GM12872 (cell line): ENCODE data around the gene FBXO5.

Experiments used
- TF ChIP-seq, protein P1 (sequence below): IDR thresholded peaks from 3 replicates; pipeline ENCODE4 v1.5.1; 2011; ENCODE audit warnings: low read depth, mild to moderate bottlenecking, low read length, moderate library complexity; ENCODE audit not compliant: insufficient read depth

FBXO5 gene

DNA sequence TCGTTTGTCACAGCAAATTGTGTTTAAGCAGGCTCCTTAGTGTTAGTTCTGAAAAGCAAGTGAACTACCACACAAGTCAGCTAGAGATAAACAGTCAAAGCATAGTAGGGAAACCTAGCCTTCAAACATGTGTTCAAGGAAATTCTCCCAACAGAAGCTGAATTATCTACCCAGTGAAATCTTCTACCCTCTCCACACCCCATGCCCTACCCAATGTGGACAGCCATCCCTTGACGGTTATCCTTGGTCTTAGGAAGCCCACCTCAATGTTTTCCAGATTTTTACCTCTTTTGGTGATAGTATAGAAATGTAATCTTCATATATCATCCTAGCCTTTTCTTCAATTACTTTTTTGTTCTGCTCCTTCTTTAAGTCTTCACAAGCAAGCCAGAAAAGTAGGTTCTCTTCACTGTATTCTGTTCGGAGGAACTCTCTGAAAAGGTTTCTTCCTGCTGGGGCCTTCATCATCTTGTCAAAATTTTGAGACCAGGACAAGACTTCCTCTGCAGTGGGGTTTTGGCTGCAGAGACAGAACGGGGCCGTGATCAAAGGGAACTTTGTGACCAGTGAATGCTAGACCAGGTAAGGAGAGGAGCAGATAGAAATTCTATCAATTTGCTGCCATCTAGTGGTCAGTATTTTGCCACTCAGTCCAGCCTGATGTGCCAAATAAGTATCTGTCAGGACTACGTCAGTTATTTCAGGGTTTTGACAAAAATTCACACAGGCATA is 41.3 kb upstream of the FBXO5 start:
- TF ChIP-seq, protein P1, sequence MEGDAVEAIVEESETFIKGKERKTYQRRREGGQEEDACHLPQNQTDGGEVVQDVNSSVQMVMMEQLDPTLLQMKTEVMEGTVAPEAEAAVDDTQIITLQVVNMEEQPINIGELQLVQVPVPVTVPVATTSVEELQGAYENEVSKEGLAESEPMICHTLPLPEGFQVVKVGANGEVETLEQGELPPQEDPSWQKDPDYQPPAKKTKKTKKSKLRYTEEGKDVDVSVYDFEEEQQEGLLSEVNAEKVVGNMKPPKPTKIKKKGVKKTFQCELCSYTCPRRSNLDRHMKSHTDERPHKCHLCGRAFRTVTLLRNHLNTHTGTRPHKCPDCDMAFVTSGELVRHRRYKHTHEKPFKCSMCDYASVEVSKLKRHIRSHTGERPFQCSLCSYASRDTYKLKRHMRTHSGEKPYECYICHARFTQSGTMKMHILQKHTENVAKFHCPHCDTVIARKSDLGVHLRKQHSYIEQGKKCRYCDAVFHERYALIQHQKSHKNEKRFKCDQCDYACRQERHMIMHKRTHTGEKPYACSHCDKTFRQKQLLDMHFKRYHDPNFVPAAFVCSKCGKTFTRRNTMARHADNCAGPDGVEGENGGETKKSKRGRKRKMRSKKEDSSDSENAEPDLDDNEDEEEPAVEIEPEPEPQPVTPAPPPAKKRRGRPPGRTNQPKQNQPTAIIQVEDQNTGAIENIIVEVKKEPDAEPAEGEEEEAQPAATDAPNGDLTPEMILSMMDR: peak; percentile 77

DNA sequence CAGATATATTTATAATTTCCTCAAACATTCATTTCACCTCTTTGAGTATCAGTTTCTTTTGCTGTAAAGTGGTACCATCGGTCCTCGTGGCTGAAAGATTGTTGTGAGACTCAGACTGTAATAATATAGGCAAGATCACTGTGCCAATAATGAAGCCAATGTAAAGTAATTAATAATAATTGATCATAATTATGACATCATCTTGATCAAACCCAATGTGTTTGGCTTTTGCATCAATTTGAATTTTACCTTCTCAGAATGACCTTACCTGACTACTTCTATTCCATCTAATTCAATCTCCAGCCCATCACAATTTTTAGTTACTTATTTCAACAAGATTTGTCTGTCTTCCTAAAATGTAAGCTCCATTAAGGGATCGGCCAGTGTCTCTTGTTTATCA is 35.5 kb upstream of the FBXO5 start:
- TF ChIP-seq, protein P1: no peak

DNA sequence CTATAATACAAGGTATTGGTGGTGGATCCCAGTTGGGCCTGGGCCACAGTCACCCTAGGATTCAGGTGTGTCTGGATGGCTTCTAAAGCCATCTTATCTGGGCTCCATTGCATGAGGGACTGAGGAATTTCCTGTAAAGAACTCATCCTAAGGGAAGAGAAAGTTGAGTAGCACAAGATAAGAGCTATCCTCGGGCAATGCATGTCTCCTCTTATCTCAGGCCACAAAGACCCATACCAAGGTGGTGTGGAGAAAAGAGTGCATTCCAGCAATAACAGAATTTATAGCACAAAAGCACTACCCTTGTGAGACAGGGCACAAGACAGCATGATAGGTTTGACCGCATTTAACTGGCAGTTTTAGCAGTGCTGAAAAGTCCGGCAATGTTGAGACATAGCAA is 34.0 kb upstream of the FBXO5 start:
- TF ChIP-seq, protein P1: no peak

DNA sequence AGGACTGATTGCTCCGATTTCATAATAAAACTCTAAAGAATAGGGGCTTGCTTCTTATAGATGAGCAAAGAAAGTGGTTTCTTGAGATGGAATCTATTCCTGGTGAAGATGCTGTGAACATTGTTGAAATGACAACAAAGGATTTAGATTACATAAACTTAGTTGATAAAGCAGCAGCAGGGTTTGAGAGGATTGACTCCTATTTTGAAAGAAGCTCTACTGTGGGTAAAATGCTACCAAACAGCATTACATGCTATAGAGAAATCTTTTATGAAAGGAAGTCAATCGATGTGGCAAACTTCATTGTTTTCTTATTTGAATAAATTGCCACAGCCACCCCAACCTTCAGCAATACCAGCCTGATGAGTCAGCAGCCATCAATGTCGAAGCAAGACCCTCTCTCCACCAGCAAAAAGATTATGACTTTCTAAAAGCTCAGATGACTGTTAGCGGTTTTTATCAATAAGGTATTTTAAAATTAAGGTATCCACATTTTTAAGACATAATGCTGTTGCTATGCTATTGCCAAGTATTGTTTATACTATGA is 32.3 kb upstream of the FBXO5 start:
- TF ChIP-seq, protein P1: no peak

DNA sequence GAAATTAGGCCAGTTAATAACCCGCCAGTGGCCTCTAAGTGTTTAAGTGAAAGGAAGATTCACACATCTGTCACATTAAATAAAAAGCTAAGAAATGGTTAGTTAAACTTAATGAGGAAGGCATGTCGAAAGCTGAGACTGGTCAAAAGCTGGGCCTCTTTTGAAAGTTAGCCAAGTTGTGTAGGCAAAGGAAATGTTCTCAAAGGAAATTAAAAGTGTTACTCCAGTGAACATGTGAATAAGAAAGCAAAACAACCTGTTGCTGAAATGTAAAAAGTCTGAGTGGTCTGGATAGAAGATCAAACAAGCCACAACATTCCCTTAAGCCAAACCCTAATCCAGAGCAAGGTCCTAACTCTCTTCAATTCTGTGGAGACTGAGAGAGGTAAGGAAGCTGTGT is 30.6 kb upstream of the FBXO5 start:
- TF ChIP-seq, protein P1: no peak

DNA sequence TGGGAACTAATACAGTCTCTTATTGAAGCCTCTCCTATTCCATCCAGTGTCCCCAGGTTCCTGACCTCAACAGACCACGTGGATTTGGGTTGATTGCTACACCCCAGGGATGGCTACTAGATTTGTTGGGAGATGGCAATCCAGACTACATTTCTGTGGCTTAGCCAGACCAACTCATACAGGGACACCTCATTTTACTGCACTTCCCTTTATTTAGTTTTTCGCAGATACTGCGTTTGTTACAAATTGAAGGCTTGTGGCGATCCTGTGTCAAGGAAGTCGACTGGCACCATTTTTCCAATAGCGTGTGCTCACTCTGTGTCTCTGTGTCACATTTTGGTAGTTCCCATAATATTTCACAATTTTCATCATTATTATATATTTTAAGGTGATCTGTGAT is 30.0 kb upstream of the FBXO5 start:
- TF ChIP-seq, protein P1: no peak

DNA sequence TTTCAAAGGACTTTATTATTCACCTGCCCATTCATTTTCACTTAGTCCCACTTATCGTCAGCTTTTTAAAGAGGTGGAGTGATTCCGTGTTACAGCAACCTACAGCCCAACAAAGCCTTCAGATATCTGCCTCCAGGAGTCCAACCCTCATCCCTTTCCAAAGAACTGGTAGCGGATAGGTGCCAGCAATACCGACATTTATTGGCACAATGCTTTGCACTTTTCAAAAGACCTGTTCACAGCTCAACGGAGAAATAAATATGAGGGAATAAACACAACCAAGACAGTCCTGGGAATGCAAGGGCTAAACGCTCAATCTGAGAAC is 20.5 kb upstream of the FBXO5 start:
- TF ChIP-seq, protein P1: no peak
